HepG2 (cell line): ENCODE data around the gene GTF2H3. TPM values are rescaled to one million over a fixed set of nuclear protein-coding genes. Genes with fewer than 3 reads are reported as not detected.
A peak's percentile ranks its signal among the peaks of the same experiment; 100 is the strongest.

Experiments
- ARNT2 ChIP-seq: sonication (generic); formaldehyde crosslinking; IDR thresholded peaks from 2 replicates; pipeline ENCODE4 v1.8.0; 2022; ENCODE audit warnings: mild to moderate bottlenecking, low read depth, missing genetic modification reagents, moderate library complexity
- HOXA9 ChIP-seq: sonication (generic); formaldehyde crosslinking; IDR thresholded peaks from 2 replicates; pipeline ENCODE4 v1.8.1; 2022; ENCODE audit warnings: missing genetic modification reagents, mild to moderate bottlenecking, moderate library complexity, borderline replicate concordance
- NCOA1 ChIP-seq: sonication (generic); formaldehyde crosslinking; IDR thresholded peaks from 2 replicates; pipeline ENCODE4 v1.9.0; 2021; ENCODE audit warnings: missing genetic modification reagents
- PBX3 ChIP-seq: sonication (generic); formaldehyde crosslinking; IDR thresholded peaks from 2 replicates; pipeline ENCODE4 v1.8.1; 2023; ENCODE audit warnings: missing genetic modification reagents, inconsistent platforms, borderline replicate concordance
- TEAD2 ChIP-seq: sonication (generic); formaldehyde crosslinking; IDR thresholded peaks from 2 replicates; pipeline ENCODE4 v1.9.0; 2021; ENCODE audit warnings: missing genetic modification reagents
- ZNF362 ChIP-seq: sonication (generic); formaldehyde crosslinking; IDR thresholded peaks from 2 replicates; pipeline ENCODE4 v1.4.0; 2020; ENCODE audit warnings: missing genetic modification reagents, mild to moderate bottlenecking, borderline replicate concordance
- ZNF468 ChIP-seq: sonication (generic); formaldehyde crosslinking; IDR thresholded peaks from 2 replicates; pipeline ENCODE4 v1.8.0; 2022; ENCODE audit warnings: mild to moderate bottlenecking, moderate library complexity, missing genetic modification reagents
- polyA plus RNA-seq, 8 experiments: library from polyadenylated mRNA; depleted of rRNA in 3 of 8; stranded (reverse) in 7 of 8; unstranded in 1 of 8; fragments of >200 nt; fragmentation: Illumina TruSeq in 4 of 8; extraction: Trizol in 4 of 8; gene quantifications; 2 replicates each; pipeline versions ENCODE4 v1.2.1 to v1.2.3, GENCODE V29; 2011 to 2016; ENCODE audit warnings: low read depth in 4 of 8, missing spikeins in 1 of 8, mixed read lengths in 1 of 8; ENCODE audit not compliant: insufficient read depth in 1 of 8
- total RNA-seq, 5 experiments: library from RNA; depleted of rRNA; stranded (reverse); fragments of >200 nt; fragmentation: Illumina TruSeq; extraction: Trizol; gene quantifications; 2 replicates each; pipeline ENCODE4 v1.2.3, GENCODE V29; 2016; ENCODE audit warnings: low read depth in 1 of 5
- TF ChIP-seq, protein P1 (sequence below): sonication (generic); formaldehyde crosslinking; IDR thresholded peaks from 2 replicates; pipeline ENCODE4 v1.4.0; 2020; ENCODE audit warnings: mild to moderate bottlenecking, missing genetic modification reagents
- TF ChIP-seq, protein P2 (sequence below), 2 experiments: sonication (generic) in 1 of 2; formaldehyde crosslinking in 1 of 2; IDR thresholded peaks; 2 replicates each; pipeline versions ENCODE4 v1.6.1 to v1.9.0; 2014 to 2022; ENCODE audit warnings: antibody characterized with exemption in 1 of 2, borderline replicate concordance in 1 of 2, inconsistent platforms in 1 of 2, low read depth in 1 of 2, missing genetic modification reagents in 1 of 2

GTF2H3 gene
- total and polyA plus RNA-seq, 2 of the 13 experiments (the other 11 are each of a cell fraction or from before 2014, with no cell fraction given) = 35.8 to 58.8 TPM

DNA sequence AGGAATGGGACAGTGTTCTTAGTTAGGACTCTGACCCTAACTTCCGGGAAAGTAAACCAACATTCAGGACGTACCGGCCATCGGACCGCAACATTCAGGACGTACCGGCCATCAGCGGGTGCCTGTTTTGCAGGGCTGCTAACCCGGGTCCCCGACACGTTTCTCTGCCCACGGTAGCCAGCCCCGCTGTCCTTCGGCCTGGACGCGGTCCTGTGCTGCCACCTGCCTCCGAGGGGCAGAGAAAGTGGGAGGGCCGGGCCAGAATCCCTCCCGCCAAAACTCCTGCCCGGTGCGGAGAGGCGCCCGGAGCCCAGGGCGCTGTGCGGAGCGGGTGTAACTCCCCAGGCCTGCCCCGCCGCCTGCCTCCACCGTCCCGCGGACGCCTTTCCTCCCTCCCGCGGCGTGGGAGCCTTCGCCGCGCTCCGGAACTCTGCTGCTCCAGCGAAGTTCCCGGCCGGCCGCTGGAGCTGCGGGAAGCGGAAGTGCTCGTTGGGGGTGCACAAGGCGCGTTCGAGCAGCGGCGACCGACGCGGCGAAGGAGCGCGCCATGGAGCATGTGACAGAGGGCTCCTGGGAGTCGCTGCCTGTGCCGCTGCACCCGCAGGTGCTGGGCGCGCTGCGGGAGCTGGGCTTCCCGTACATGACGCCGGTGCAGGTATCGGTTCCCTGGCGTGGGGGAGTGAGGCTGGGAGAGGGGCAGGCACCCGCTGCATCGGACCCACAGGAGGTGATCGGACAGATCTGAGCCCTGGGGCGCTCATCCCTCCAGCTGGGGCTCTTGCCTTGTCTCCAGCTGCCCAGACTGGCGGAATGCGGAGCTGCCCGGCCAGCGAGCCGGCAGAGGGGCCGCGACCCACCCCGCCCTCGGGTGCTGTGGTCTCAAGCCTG is 31.8 kb upstream of the GTF2H3 start, which contains the start of gene DDX55 (continued):
- TF ChIP-seq, protein P1, sequence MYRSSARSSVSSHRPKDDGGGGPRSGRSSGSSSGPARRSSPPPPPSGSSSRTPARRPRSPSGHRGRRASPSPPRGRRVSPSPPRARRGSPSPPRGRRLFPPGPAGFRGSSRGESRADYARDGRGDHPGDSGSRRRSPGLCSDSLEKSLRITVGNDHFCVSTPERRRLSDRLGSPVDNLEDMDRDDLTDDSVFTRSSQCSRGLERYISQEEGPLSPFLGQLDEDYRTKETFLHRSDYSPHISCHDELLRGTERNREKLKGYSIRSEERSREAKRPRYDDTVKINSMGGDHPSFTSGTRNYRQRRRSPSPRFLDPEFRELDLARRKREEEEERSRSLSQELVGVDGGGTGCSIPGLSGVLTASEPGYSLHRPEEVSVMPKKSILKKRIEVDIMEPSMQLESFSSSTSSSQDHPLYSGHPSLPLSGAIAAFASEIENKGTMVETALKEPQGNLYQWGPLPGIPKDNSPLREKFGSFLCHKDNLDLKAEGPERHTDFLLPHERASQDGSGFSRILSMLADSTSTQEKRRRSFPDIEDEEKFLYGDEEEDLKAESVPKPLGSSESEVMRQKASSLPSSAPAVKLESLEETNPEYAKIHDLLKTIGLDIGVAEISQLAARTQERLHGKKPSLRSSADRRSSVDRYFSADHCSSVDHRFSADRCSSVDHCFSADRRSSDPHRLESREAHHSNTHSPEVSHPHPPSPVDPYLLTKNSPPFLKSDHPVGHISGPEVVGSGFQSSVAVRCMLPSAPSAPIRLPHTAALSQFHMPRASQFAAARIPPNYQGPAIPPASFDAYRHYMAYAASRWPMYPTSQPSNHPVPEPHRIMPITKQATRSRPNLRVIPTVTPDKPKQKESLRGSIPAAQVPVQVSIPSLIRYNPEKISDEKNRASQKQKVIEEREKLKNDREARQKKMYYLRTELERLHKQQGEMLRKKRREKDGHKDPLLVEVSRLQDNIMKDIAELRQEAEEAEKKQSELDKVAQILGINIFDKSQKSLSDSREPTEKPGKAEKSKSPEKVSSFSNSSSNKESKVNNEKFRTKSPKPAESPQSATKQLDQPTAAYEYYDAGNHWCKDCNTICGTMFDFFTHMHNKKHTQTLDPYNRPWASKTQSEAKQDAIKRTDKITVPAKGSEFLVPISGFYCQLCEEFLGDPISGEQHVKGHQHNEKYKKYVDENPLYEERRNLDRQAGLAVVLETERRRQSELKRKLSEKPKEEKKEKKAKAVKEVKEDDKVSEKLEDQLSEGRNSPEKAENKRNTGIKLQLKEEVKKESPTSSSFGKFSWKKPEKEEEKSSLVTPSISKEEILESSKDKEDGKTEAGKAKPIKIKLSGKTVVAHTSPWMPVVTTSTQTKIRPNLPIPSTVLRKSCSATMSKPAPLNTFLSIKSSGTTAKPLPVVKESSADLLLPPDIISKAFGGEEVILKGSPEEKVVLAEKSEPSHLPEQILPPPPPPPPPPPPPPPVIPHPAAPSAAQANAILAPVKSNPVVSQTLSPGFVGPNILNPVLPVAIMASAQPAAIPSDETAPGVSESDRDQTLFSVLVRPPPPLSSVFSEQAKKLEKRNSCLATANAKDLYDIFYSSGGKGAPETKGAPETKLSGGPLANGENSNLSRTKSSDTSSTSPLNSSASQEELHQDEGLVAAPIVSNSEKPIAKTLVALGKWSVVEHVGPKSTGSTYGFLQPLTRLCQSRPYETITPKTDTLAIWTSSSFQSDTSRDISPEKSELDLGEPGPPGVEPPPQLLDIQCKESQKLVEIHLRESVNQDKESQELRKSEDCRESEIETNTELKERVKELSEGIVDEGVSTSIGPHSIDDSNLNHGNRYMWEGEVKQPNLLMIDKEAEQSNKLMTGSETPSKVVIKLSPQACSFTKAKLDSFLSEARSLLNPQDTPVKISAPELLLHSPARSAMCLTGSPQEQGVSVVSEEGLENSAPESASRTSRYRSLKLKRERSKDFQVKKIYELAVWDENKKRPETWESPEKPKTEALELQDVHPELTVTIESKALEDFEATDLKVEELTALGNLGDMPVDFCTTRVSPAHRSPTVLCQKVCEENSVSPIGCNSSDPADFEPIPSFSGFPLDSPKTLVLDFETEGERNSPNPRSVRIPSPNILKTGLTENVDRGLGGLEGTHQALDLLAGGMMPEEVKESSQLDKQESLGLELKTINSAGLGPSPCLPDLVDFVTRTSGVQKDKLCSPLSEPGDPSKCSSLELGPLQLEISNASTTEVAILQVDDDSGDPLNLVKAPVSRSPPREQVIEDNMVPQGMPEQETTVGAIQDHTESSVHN (CRISPR knock-in tag) = no peak
- 0 out of 2 replicates have a peak, but pooled peaks have one; percentile 27 for TF ChIP-seq ZNF468 (CRISPR knock-in tag)
- TF ChIP-seq NCOA1 (CRISPR knock-in tag) = no peak
- peak; percentile 74 for TF ChIP-seq HOXA9
- TF ChIP-seq, protein P2, sequence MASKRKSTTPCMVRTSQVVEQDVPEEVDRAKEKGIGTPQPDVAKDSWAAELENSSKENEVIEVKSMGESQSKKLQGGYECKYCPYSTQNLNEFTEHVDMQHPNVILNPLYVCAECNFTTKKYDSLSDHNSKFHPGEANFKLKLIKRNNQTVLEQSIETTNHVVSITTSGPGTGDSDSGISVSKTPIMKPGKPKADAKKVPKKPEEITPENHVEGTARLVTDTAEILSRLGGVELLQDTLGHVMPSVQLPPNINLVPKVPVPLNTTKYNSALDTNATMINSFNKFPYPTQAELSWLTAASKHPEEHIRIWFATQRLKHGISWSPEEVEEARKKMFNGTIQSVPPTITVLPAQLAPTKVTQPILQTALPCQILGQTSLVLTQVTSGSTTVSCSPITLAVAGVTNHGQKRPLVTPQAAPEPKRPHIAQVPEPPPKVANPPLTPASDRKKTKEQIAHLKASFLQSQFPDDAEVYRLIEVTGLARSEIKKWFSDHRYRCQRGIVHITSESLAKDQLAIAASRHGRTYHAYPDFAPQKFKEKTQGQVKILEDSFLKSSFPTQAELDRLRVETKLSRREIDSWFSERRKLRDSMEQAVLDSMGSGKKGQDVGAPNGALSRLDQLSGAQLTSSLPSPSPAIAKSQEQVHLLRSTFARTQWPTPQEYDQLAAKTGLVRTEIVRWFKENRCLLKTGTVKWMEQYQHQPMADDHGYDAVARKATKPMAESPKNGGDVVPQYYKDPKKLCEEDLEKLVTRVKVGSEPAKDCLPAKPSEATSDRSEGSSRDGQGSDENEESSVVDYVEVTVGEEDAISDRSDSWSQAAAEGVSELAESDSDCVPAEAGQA (IDR thresholded peaks at IDR 0.05; ENCODE audit: low read depth) = peak; percentile 79
- TF ChIP-seq, protein P2 (CRISPR knock-in tag; IDR thresholded peaks at IDR 0.05; ENCODE audit: borderline replicate concordance) = peak; percentile 78; the same call in 1 of the 2 replicates
- no peak for TF ChIP-seq TEAD2 (CRISPR knock-in tag)
- TF ChIP-seq ARNT2 = peak; percentile 78
- TF ChIP-seq PBX3 (CRISPR knock-in tag) = 0 out of 2 replicates have a peak, but pooled peaks have one; percentile 69
- peak; percentile 63; the same call in 1 of the 2 replicates for TF ChIP-seq ZNF362 (CRISPR knock-in tag)
